Keratinocyte (primary cell): ENCODE measurements around the gene GAL3ST2.

Experiments
- CTCF ChIP-seq, 3 experiments: IDR thresholded peaks in 1 of 3; conservative IDR thresholded peaks in 1 of 3; optimal IDR thresholded peaks in 1 of 3; 2 replicates in 2 of 3; 3 replicates in 1 of 3; pipeline versions ENCODE3 to v1.5.1; 2011; ENCODE audit warnings: low read length in 3 of 3, mild to moderate bottlenecking in 3 of 3, moderate library complexity in 2 of 3, control low read depth in 1 of 3, inconsistent platforms in 1 of 3; ENCODE audit not compliant: insufficient read depth in 2 of 3; ENCODE audit errors: extremely low read depth in 1 of 3
- EZH2 ChIP-seq: IDR thresholded peaks from one replicate; pipeline ENCODE4 v1.6.1; 2012; ENCODE audit warnings: inconsistent platforms, mild to moderate bottlenecking, low read length, moderate library complexity

- TF ChIP-seq EZH2 = no peak
- TF ChIP-seq CTCF (optimal IDR thresholded peaks at IDR 0.05 in 1 of 3, IDR thresholded peaks at IDR 0.05 in 1 of 3, conservative IDR thresholded peaks at IDR 0.05 in 1 of 3; ENCODE audit: extremely low read depth in 1 of 3, insufficient read depth in 2 of 3, low read length in 3 of 3) = no peak
These were observed 23.0 kb downstream of the GAL3ST2 start for GRCh38 chr2:241799522-241800197.
